GM18868 (cell line): Measurements from ENCODE around the gene TRIM49D1.
"Not testable (repeated sequence)": the region's sequence is repeated elsewhere in the genome, so short reads cannot be mapped to it uniquely, and the experiment has no call there.

ENCODE experiments used
- ATAC-seq: cut with Tn5 transposase; IDR thresholded peaks from one replicate; pipeline ENCODE4 v1.9.1; 2021; ENCODE audit warnings: mild to moderate bottlenecking, moderate library complexity; ENCODE audit not compliant: unreplicated experiment

Gene TRIM49D1

GRCh38 chr11:89922195-89922660, at the start of gene TRIM49D1:
Gene TRIM49D1, minus strand, starts transcription at chr11:89922245. Its CDS starts 4,535 bp downstream, at chr11:89917710.
- no peak for ATAC-seq

- ATAC-seq = not testable (repeated sequence)
Measured at GRCh38 chr11:89965737-89966136, 43.7 kb upstream of the TRIM49D1 start, which contains the start of gene TRIM64. Gene TRIM64, plus strand, starts transcription at chr11:89966037. Its CDS starts 2,467 bp downstream, at chr11:89968504.

GRCh38 chr11:89960833-89961232, 38.8 kb upstream of the TRIM49D1 start:
- ATAC-seq = not testable (repeated sequence)

- ATAC-seq = not testable (repeated sequence)
Measured at GRCh38 chr11:89923764-89924163, 1.7 kb upstream of the TRIM49D1 start, which contains the start of gene TRIM49D2. Gene TRIM49D2, plus strand, starts transcription at chr11:89924064. Its CDS starts 2,698 bp downstream, at chr11:89926762.

GRCh38 chr11:89900809-89901208, 21.2 kb downstream of the TRIM49D1 start:
- not testable (repeated sequence) for ATAC-seq

GRCh38 chr11:89893245-89893644, 28.8 kb downstream of the TRIM49D1 start:
- ATAC-seq = not testable (repeated sequence)

GRCh38 chr11:89877511-89877910, 44.5 kb downstream of the TRIM49D1 start:
- ATAC-seq = not testable (repeated sequence)

GRCh38 chr11:89872588-89872987, 49.5 kb downstream of the TRIM49D1 start:
- ATAC-seq = not testable (repeated sequence)

GRCh38 chr11:89865223-89865622, 56.8 kb downstream of the TRIM49D1 start:
- ATAC-seq = not testable (repeated sequence)

- ATAC-seq = not testable (repeated sequence)
Measured at GRCh38 chr11:89863906-89864704, 57.9 kb downstream of the TRIM49D1 start.
